ENCODE data around the gene AGK.

The AGK gene

GRCh38 chr7:141648276-141649114, 97.3 kb downstream of the AGK start:
- no peak for DNase-seq (ENCODE audit: low read depth)

- DNase-seq (ENCODE audit: low read depth): no peak
Observed at GRCh38 chr7:141649137-141649864, 98.1 kb downstream of the AGK start.

GRCh38 chr7:141649865-141650634, 98.8 kb downstream of the AGK start:
- DNase-seq (ENCODE audit: low read depth): no peak

- no peak for DNase-seq (ENCODE audit: low read depth)
Observed at GRCh38 chr7:141651417-141651816, 100.2 kb downstream of the AGK start.

GRCh38 chr7:141652691-141653090, 101.5 kb downstream of the AGK start:
- DNase-seq (ENCODE audit: low read depth): no peak

GRCh38 chr7:141654551-141654950, 103.3 kb downstream of the AGK start:
- no peak for DNase-seq (ENCODE audit: low read depth)

GRCh38 chr7:141659501-141659900, 108.3 kb downstream of the AGK start:
- DNase-seq (ENCODE audit: low read depth): no peak

- no peak for DNase-seq (ENCODE audit: low read depth)
Observed at GRCh38 chr7:141660259-141660658, 109.0 kb downstream of the AGK start.

- no peak for DNase-seq (ENCODE audit: low read depth)
Observed at GRCh38 chr7:141663081-141663849, 112.1 kb downstream of the AGK start.

- DNase-seq (ENCODE audit: low read depth): no peak
Observed at GRCh38 chr7:141664450-141664849, 113.2 kb downstream of the AGK start.

- DNase-seq (ENCODE audit: low read depth): no peak
Observed at GRCh38 chr7:141665208-141666035, 114.2 kb downstream of the AGK start.

- no peak for DNase-seq (ENCODE audit: low read depth)
Observed at GRCh38 chr7:141666071-141666470, 114.9 kb downstream of the AGK start.

GRCh38 chr7:141668853-141669252, 117.6 kb downstream of the AGK start:
- DNase-seq (ENCODE audit: low read depth): no peak

- DNase-seq (ENCODE audit: low read depth): no peak
Observed at GRCh38 chr7:141671705-141672496, 120.7 kb downstream of the AGK start.

GRCh38 chr7:141673346-141673745, 122.1 kb downstream of the AGK start:
- no peak for DNase-seq (ENCODE audit: low read depth)

GRCh38 chr7:141674171-141674671, 123.0 kb downstream of the AGK start:
- DNase-seq (ENCODE audit: low read depth): no peak

- DNase-seq (ENCODE audit: low read depth): no peak
Observed at GRCh38 chr7:141674702-141675101, 123.5 kb downstream of the AGK start.

- DNase-seq (ENCODE audit: low read depth): no peak
Observed at GRCh38 chr7:141675436-141676215, 124.4 kb downstream of the AGK start.

- no peak for DNase-seq (ENCODE audit: low read depth)
Observed at GRCh38 chr7:141676618-141677017, 125.4 kb downstream of the AGK start.
